Measurements from ENCODE around the gene LIN7B. TPM values are rescaled to one million over a fixed set of nuclear protein-coding genes. Genes with fewer than 3 reads are reported as not detected.

The LIN7B gene
- total RNA-seq, 2 experiments from 2014 or later: 3.6 to 5.5 TPM

DNA sequence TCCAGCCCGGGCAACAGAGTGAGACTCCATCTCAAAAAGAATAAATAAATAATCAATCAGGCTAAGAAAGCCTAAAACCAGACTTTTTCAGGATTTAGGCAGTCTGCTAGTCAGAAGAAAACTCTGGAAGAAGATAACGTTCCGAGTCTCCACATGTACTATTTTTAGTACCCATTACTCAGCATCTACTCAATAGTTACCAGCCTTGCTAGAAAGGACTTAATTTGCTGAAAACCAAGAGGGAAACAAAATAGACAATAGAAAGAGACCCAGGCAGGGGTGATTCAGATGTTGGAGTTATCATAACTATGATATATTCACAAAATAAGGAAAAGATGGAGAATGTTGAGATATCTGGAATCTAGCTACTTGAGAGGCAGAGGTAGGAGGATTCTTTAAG lies 3.6 kb upstream of the LIN7B start:
- intact Hi-C loops (cut with micrococcal nuclease; ENCODE audit: unreplicated experiment): no loop called here
- TF ChIP-seq, protein P1, sequence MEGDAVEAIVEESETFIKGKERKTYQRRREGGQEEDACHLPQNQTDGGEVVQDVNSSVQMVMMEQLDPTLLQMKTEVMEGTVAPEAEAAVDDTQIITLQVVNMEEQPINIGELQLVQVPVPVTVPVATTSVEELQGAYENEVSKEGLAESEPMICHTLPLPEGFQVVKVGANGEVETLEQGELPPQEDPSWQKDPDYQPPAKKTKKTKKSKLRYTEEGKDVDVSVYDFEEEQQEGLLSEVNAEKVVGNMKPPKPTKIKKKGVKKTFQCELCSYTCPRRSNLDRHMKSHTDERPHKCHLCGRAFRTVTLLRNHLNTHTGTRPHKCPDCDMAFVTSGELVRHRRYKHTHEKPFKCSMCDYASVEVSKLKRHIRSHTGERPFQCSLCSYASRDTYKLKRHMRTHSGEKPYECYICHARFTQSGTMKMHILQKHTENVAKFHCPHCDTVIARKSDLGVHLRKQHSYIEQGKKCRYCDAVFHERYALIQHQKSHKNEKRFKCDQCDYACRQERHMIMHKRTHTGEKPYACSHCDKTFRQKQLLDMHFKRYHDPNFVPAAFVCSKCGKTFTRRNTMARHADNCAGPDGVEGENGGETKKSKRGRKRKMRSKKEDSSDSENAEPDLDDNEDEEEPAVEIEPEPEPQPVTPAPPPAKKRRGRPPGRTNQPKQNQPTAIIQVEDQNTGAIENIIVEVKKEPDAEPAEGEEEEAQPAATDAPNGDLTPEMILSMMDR (conservative IDR thresholded peaks at IDR 0.05; ENCODE audit: low read length): no peak
- H3K4me1 ChIP-seq (ENCODE audit: insufficient read depth, low read length, poor library complexity, severe bottlenecking): peaks cover 5% of the 10 kb centered on the region
- H4K20me1 ChIP-seq (ENCODE audit: insufficient read depth, low read length): no peaks in the 10 kb centered on the region
- BruUV-seq (replicated peaks): no TSS peak
- no peaks in the 10 kb centered on the region for H3K9me2 ChIP-seq (ENCODE audit: insufficient read depth, low read length)
- CTCF ChIA-PET (ENCODE audit: unreplicated experiment): no interaction called here
- H2AFZ ChIP-seq (ENCODE audit: low read length): no peak overlapping the region
- no peak overlapping the region for H3K4me2 ChIP-seq (ENCODE audit: low read length)
- no peak overlapping the region for H3K4me3 ChIP-seq (ENCODE audit: low read depth, low read length, poor library complexity, severe bottlenecking)
- no peak overlapping the region for H3K27ac ChIP-seq (ENCODE audit: low read depth, low read length, poor library complexity, severe bottlenecking)
- POLR2A ChIA-PET: no interaction called here
- H3K36me3 ChIP-seq (ENCODE audit: insufficient read depth, low read length): peaks cover 44% of the 10 kb centered on the region
- no peaks in the 10 kb centered on the region for H3K9me3 ChIP-seq (ENCODE audit: low read length)
- DNase-seq (ENCODE audit: low spot score): no peak
- no peaks in the 10 kb centered on the region for H3K79me2 ChIP-seq (ENCODE audit: insufficient read depth, low read depth, low read length)

DNA sequence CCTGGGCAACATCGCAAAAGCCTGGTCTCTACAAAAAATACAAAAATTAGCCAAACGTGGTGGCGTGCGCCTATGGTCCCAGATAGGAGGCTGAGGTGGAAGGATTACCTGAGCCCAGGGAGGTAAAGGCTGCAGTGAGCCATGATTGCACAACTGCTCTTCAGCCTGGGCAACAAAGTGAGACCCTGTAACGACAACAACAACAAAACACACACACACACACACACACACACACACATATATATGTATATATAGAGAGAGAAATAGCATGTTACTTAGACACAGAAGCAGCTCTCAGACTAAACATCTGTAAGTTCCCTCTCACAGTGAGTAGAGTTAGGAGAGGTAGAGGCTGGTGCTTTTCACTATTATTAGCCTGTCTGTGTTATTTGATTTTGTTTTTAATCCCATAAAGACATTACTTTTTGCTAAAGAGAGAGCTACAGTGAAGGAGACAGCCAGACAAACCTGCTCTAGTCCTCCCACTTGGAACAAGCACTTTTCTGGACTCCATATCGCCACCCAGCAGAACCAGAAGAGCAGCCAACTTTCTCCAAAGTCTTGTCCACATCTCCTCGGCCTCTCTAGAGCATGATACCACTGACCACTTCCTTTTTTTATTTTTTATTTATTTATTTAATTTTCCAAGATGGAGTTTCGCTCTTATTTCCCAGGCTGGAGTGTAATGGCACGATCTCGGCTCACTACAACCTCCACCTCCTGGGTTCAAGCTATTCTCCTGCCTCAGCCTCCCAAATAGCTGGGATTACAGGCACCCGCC lies 2.8 kb upstream of the LIN7B start:
- Histone ChIP-seq H3K27ac (ENCODE audit: low read depth, low read length, poor library complexity, severe bottlenecking) (no peak overlapping the region), H3K36me3 (ENCODE audit: insufficient read depth, low read length) (peaks cover 36% of the 10 kb centered on the region), H3K4me3 (ENCODE audit: low read depth, low read length, poor library complexity, severe bottlenecking) (no peak overlapping the region), H2AFZ (ENCODE audit: low read length) (no peak overlapping the region), H3K9me3 (ENCODE audit: low read length) (no peaks in the 10 kb centered on the region), H4K20me1 (ENCODE audit: insufficient read depth, low read length) (no peaks in the 10 kb centered on the region), H3K79me2 (ENCODE audit: insufficient read depth, low read depth, low read length) (no peaks in the 10 kb centered on the region), H3K4me1 (ENCODE audit: insufficient read depth, low read length, poor library complexity, severe bottlenecking) (peaks cover 7% of the 10 kb centered on the region), H3K9me2 (ENCODE audit: insufficient read depth, low read length) (no peaks in the 10 kb centered on the region), H3K4me2 (ENCODE audit: low read length) (no peak overlapping the region)
- POLR2A ChIA-PET: no interaction called here
- DNase-seq (ENCODE audit: low spot score): no peak
- intact Hi-C loops (cut with micrococcal nuclease; ENCODE audit: unreplicated experiment): no loop called here
- no peak for TF ChIP-seq EZH2phosphoT487 (IDR thresholded peaks at IDR 0.05; ENCODE audit: borderline replicate concordance, low read depth, low read length)
- TF ChIP-seq, protein P1 (conservative IDR thresholded peaks at IDR 0.05; ENCODE audit: low read length): no peak; the same call in 1 of the 2 replicates
- CTCF ChIA-PET (ENCODE audit: unreplicated experiment): no interaction called here
- BruUV-seq (replicated peaks): no TSS peak
